Ishikawa (cell line): ENCODE results near the gene OR1N2.

ENCODE experiments used
- CEBPB ChIP-seq: IDR thresholded peaks from 2 replicates; pipeline ENCODE4 v1.6.1; 2012
- CREB1 ChIP-seq: IDR thresholded peaks from 2 replicates; pipeline ENCODE4 v1.6.1; 2012; ENCODE audit warnings: low read depth
- EGR1 ChIP-seq: IDR thresholded peaks from 2 replicates; pipeline ENCODE4 v1.6.1; 2012
- EP300 ChIP-seq: IDR thresholded peaks from 2 replicates; pipeline ENCODE4 v1.6.1; 2012; ENCODE audit warnings: borderline replicate concordance
- FOXM1 ChIP-seq: IDR thresholded peaks from 2 replicates; pipeline ENCODE4 v1.6.1; 2012; ENCODE audit warnings: low read depth, borderline replicate concordance
- MAX ChIP-seq: IDR thresholded peaks from 2 replicates; pipeline ENCODE4 v1.6.1; 2012
- NFIC ChIP-seq: IDR thresholded peaks from 2 replicates; pipeline ENCODE4 v1.6.1; 2012
- RAD21 ChIP-seq: IDR thresholded peaks from 2 replicates; pipeline ENCODE4 v1.6.1; 2012; ENCODE audit warnings: low read depth
- TAF1 ChIP-seq: IDR thresholded peaks from 2 replicates; pipeline ENCODE4 v1.6.1; 2012; ENCODE audit warnings: low read depth, mild to moderate bottlenecking
- TCF12 ChIP-seq: IDR thresholded peaks from 2 replicates; pipeline ENCODE4 v1.6.1; 2012; ENCODE audit warnings: low read depth
- TEAD4 ChIP-seq: IDR thresholded peaks from 2 replicates; pipeline ENCODE4 v1.6.1; 2012
- YY1 ChIP-seq: IDR thresholded peaks from 2 replicates; pipeline ENCODE4 v1.6.1; 2012; ENCODE audit warnings: low read depth
- ZBTB7A ChIP-seq: IDR thresholded peaks from 2 replicates; pipeline ENCODE4 v1.6.1; 2012; ENCODE audit warnings: low read depth
- TF ChIP-seq, protein P1 (sequence below): IDR thresholded peaks from 2 replicates; pipeline ENCODE4 v1.6.1; 2012
- TF ChIP-seq, protein P2 (sequence below): IDR thresholded peaks from 2 replicates; pipeline ENCODE4 v1.6.1; 2012; ENCODE audit warnings: low read depth, mild to moderate bottlenecking

The OR1N2 gene

DNA sequence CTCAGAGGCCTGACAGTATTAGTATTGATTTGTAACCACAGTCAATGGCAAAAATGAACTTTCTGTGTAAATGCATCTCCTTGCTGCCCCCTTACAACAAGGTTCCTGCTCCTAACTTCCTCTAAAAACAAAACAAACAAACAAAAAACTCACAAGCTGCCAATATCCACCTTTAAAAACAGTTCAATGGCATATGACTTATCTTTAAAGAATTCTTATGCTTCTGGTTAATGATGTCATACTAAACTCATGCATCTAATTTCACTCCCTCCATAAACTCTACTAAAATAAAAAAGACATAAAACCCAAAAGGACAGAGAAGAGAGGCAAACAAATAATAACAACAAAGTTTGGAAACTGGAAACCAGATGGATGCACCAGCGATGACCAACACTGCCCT lies 16.8 kb upstream of the OR1N2 start:
- TF ChIP-seq EP300 (no peak), EGR1 (no peak), FOXM1 (no peak), TEAD4 (no peak), CEBPB (no peak), ZBTB7A (no peak), NFIC (no peak), MAX (no peak)

- TF ChIP-seq TEAD4 (no peak), NFIC (no peak), FOXM1 (no peak), TAF1 (no peak), TCF12 (no peak), MAX (no peak), CEBPB (no peak), RAD21 (no peak)
- TF ChIP-seq, protein P1, sequence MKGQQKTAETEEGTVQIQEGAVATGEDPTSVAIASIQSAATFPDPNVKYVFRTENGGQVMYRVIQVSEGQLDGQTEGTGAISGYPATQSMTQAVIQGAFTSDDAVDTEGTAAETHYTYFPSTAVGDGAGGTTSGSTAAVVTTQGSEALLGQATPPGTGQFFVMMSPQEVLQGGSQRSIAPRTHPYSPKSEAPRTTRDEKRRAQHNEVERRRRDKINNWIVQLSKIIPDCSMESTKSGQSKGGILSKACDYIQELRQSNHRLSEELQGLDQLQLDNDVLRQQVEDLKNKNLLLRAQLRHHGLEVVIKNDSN: no peak
- TF ChIP-seq, protein P2, sequence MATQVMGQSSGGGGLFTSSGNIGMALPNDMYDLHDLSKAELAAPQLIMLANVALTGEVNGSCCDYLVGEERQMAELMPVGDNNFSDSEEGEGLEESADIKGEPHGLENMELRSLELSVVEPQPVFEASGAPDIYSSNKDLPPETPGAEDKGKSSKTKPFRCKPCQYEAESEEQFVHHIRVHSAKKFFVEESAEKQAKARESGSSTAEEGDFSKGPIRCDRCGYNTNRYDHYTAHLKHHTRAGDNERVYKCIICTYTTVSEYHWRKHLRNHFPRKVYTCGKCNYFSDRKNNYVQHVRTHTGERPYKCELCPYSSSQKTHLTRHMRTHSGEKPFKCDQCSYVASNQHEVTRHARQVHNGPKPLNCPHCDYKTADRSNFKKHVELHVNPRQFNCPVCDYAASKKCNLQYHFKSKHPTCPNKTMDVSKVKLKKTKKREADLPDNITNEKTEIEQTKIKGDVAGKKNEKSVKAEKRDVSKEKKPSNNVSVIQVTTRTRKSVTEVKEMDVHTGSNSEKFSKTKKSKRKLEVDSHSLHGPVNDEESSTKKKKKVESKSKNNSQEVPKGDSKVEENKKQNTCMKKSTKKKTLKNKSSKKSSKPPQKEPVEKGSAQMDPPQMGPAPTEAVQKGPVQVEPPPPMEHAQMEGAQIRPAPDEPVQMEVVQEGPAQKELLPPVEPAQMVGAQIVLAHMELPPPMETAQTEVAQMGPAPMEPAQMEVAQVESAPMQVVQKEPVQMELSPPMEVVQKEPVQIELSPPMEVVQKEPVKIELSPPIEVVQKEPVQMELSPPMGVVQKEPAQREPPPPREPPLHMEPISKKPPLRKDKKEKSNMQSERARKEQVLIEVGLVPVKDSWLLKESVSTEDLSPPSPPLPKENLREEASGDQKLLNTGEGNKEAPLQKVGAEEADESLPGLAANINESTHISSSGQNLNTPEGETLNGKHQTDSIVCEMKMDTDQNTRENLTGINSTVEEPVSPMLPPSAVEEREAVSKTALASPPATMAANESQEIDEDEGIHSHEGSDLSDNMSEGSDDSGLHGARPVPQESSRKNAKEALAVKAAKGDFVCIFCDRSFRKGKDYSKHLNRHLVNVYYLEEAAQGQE: no peak
Observed at GRCh38 chr9:122538757-122539156, 14.2 kb upstream of the OR1N2 start.

DNA sequence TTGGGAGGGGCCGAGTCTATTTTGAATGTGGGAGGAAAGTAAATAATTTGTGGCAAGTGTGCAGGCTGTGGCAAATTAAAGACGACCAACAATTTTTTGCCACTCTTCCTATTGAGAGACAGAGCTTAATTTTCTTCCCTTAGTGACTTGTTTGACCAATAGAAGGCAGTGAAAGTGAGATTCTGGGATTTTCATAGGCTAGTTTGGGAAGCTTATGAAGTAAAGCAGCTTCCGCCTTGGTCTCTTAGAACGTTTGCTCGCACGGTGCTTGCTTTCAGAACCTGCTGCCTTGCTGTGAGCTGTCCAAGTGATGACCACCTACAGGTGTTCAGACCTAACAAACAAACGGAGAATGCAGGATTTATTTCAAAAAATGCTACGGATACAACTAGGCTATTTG lies 6.7 kb upstream of the OR1N2 start:
- TF ChIP-seq, protein P2: no peak
- TF ChIP-seq, protein P1: no peak
- no peak for TF ChIP-seq TAF1
- TF ChIP-seq ZBTB7A: no peak
- no peak for TF ChIP-seq MAX
- no peak for TF ChIP-seq EGR1
- no peak for TF ChIP-seq TEAD4
- no peak for TF ChIP-seq CEBPB
- TF ChIP-seq TCF12: no peak
- no peak for TF ChIP-seq NFIC
- no peak for TF ChIP-seq RAD21
- TF ChIP-seq CREB1: no peak
- TF ChIP-seq YY1: no peak
- TF ChIP-seq EP300: no peak
- TF ChIP-seq FOXM1: no peak

DNA sequence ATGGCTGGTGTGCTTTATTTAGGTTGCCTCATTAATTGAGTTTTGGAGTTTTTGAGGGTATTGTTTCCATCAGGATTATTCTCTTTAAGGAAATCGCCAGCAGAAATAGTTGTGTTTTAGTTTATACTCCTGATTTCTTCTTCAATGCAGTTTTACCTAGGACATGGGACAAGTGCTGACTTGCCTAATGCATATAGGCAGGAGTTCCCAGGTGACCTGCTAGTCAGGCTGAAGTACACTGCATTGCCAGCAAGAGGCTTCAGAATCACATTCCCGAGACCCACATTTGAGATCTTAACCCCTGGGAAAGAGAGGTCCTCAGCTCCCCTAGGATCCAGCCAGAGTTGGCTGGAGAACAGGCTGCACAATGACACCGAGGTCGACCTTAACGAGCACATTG lies 1.5 kb upstream of the OR1N2 start:
- TF ChIP-seq CREB1 (no peak), NFIC (no peak), MAX (no peak), TEAD4 (no peak), RAD21 (no peak), TCF12 (no peak), TAF1 (no peak), EP300 (no peak), CEBPB (no peak), EGR1 (no peak), YY1 (no peak), ZBTB7A (no peak), FOXM1 (no peak)
- TF ChIP-seq, protein P2: no peak
- TF ChIP-seq, protein P1: no peak
